NOMO-1 treated with DMSO at 0.1 percent for 48 hours (cell line): ENCODE data around the gene PSMG1.
A peak's percentile ranks its signal among the peaks of the same experiment; 100 is the strongest.
"Not testable (repeated sequence)": the region's sequence is repeated elsewhere in the genome, so short reads cannot be mapped to it uniquely, and the experiment has no call there.

Experiments used
- DNase-seq: peaks from one replicate; lab custom pipeline; 2025; ENCODE audit not compliant: unreplicated experiment; lab: John Stamatoyannopoulos, UW

The PSMG1 gene

DNA sequence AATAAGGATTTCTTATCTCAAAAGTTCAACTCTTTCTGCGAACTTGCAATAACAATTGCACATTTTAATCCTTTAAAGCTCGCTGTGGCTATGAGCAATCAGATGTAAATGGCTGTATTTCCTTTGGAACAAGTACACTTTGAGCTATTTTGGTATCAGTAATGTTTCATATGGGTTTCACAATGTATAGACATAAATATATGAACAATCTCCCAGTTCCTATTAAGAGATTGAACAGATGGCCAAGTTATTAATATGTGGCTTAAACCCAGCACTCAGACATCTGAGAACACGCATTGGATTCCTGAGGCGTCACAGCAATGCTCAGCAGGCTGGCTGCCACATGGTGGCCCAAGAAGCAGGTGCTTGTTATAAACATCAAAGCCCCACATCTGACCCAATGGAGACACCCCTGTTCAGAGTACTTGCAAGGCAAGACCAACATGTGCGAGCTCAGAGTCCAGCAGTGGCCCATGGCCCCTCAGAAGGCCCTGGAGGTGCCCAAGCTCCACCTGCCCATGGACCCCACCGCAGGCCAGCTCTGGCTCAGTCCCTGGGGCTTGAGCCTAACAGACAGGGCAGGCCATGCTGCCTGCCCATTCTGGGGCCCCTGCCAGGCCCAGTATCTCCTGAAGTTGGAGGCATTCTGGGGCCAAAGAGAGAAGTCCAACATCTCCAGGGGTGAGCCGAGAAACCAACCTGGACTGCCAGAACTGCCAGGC is 23.7 kb downstream of the PSMG1 start:
- DNase-seq, result no peak

GRCh38 chr21:39157241-39157640 is 26.0 kb downstream of the PSMG1 start:
- not testable (repeated sequence) for DNase-seq

- no peak for DNase-seq
These were observed 27.2 kb downstream of the PSMG1 start for GRCh38 chr21:39156024-39156423.

- DNase-seq, result no peak
These were observed 27.7 kb downstream of the PSMG1 start for GRCh38 chr21:39155578-39155977.

DNA sequence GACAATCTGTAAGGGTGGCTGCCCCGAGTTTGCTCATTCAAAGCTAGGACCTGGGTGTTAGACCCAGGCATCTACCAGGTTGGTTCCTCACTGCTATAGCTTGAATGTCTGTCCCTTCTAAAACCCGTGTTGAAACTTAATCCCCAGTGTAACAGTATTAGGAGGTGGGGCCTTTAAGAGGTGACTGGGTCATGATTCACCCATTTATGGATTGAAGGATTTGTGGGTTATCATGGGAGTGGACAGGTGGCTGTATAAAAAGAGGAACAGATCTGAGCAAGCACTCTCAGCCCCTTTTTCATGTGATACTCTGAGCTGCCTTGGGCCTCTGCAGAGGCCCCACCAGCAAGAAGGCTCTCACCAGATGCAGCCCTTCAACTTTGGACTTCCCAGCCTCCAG is 29.4 kb downstream of the PSMG1 start:
- no peak for DNase-seq

DNA sequence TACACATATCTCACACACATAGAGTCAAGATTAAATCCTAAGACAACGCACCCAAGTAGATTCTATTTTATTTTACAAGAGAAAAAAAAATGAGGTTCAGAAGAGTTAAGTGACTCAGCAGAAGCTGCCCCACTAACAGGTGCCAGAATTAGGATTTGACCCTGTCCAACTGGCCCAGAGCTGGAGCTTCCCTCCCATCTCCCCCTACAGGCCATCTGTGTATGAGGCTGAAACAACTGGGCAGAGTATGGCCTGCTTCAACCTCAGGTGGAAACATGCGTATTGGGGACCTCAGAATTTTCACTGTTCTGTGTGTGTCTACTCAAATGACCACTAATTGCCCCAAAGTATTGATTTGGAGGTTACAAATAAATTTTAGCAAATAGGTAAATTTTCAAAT is 29.9 kb downstream of the PSMG1 start:
- no peak for DNase-seq

- no peak for DNase-seq
These were observed 31.0 kb downstream of the PSMG1 start for GRCh38 chr21:39152271-39152670.

DNA sequence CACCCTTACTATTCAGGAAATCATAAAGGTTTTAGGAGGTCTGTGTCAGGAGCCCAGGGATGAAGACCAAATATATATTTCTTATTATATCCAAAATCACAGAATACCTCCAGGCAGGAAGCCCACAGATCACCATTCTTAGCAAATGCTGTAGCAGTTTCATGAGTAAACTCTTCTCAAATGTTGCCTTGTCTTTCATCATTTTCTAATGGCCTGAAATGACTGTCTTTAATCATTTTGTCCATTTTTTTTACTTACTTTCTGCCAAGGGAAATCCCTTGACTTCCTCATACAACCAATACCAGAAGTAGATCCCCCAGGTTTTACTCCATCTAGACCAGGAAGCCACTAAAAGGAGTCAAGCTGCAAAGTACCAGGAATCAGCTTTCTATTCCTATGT is 32.4 kb downstream of the PSMG1 start:
- no peak for DNase-seq

GRCh38 chr21:39150316-39150715 is 32.9 kb downstream of the PSMG1 start:
- no peak for DNase-seq

GRCh38 chr21:39149882-39150281 is 33.4 kb downstream of the PSMG1 start:
- no peak for DNase-seq

DNA sequence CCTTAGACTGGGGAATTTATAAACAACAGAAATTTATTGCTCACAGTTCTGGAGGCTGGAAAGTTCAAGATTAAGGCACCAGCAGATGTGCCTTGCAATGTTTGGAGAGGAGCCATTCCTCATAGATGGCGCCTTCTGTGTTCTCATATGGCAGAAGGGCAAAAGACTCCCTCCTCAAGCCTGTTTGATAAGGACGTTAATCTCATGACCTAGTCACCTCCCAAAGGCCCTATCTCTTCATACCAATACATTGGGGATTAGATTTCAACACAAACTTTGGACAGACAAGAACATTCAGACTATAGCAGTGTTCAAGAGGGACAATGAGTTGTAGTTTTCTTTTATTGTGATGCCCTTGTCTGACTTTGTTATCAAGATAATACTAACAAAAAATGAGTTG is 34.3 kb downstream of the PSMG1 start:
- DNase-seq, result no peak

DNA sequence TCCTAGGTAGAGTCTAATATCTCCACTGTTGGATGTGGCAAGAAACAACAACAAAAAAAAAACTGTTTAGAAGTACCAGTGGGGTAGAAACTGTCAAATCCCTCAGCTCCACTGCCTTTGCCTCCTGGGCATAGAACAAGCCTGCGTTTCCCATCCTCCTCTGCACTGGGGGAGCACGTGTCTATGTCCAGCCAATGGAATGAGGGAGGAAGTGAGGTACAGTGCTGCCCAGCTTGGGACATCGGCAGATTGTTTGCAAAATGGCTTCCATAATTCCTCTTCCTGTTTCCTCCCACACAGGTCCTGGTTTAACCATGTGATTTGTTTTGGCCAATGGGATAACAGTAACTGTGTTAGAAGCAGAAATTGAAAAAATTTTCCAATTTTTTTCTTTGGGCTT is 39.1 kb downstream of the PSMG1 start:
- no peak for DNase-seq

DNA sequence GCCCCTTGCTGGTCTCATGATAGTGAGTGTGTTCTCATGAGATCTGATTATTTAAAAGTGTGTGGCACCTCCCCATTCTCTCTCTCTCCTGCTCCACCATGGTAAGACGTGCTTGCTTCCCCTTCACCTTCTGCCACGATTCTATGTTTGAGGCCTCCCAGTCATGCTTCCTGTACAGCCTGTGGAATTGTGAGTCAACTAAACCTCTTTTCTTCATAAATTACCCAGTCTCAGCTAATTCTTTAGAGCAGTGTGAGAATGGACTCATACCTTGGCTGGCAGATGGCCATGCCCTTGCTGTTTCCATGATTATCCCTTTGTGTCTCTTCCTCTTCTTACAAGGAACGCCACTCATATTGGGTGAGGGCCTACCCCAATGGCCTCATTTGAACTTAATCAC is 40.3 kb downstream of the PSMG1 start:
- no peak for DNase-seq

GRCh38 chr21:39141502-39141901 is 41.7 kb downstream of the PSMG1 start:
- DNase-seq, result no peak

- no peak for DNase-seq
These were observed 45.7 kb downstream of the PSMG1 start for GRCh38 chr21:39137248-39138178.

DNA sequence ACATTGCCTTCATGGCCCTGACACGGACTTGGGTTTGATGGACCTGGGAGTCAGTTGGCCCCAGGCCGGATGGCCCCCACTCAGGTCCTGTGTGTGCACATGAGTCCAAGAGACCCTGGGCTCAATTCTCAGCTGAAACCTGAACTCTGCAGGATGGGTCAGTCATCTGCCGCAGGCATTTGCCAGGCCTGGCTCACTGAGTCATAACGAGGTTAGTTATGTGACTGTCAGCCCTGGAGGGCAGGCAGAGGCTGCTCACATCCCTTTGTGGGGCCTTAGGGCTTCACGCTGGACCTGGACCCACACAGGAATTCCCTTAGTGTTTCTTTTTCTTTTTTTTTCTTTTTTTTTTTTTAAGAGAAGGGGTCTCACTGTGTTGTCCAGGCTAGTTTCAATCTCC is 46.5 kb downstream of the PSMG1 start:
- DNase-seq, result no peak

DNA sequence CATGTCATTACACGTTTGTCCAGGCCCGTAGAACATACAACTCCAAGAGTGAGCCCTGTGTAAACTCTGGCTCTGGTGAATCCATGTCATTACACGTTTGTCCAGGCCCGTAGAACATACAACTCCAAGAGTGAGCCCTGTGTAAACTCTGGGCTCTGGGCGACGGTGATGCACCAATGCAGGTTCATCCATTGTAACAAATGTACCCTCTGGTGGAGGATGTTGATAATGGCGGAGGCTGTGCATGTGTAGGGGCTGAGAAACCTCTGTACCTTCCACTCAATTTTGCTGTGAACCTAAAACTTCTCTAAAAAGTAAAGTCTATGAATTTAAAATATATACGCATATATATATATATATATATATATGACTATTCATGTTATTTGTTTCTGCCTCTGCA is 47.1 kb downstream of the PSMG1 start:
- peak; percentile 39 for DNase-seq

DNA sequence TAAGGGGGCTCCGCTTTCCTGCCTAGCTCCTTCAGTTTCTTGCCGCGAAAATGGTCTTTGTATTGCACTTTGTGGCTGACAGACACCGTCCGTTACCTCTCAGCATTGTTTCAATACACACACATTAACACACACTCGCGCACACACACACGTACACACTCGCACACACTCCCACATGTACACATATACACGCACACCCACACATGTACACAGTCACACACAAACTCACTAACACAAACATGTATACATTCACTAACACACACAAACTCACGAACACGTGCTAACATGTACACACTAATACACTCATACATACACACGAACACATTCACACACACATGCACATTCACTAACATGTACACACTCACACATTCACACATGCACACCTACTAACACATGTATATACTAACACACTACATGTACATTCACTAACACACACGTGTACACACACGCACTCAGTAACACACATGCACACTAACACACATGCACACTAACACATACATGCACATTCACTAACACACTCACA is 48.9 kb downstream of the PSMG1 start:
- DNase-seq, result no peak

- DNase-seq, result no peak
These were observed 51.0 kb downstream of the PSMG1 start for GRCh38 chr21:39132248-39132647.

DNA sequence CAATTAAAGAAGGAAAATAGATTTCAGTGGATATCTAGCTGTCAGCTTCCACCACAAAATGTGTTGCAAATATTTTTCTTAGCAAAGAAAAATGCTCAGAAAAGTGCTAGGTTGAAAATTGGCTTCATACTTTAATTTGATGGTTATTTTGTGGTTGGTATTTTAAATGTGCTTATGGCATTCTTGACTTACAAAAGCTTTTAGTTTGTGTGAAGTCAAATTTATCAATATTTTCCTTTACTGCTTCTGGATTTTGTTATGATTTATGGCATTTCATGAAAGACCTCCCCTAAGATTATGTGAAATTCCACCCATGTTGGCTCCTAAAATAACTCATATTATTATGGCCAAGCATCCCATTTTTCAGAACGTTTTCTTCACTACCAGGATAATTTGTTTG is 51.5 kb downstream of the PSMG1 start:
- no peak for DNase-seq

GRCh38 chr21:39127506-39127905 is 55.7 kb downstream of the PSMG1 start:
- DNase-seq, result no peak

DNA sequence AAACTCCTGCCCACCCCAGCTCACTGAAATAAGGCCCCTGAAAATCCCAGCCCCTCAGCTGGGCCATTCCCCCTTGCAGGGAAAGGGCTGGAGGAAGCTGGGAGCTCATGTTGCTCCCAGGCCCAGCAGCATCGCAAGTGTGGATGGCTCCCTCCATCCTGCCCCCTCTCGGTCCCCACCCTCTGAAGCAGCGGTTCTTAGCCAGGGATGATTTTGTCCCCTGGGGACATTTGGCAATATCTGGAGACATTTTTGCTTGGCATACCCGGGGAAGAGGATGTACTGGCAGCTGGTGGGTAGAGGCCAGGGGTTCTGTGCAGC is 56.8 kb downstream of the PSMG1 start:
- no peak for DNase-seq
